Measurements from ENCODE around the gene RNF157. TPM values are rescaled to one million over a fixed set of nuclear protein-coding genes. Genes with fewer than 3 reads are reported as not detected.

The RNF157 gene
- total and polyA plus RNA-seq, 2 of the 13 experiments (the other 11 are each of a cell fraction or from before 2014, with no cell fraction given), result 0.44 to 1.5 TPM

GRCh38 chr17:76174037-76174436, 66.3 kb downstream of the RNF157 start (continued):
- no peak for TF ChIP-seq FIP1L1 (IDR thresholded peaks at IDR 0.05; ENCODE audit: borderline replicate concordance, insufficient read depth, low read depth, low read length)
- no peak for TF ChIP-seq GLI4 (CRISPR knock-in tag; IDR thresholded peaks at IDR 0.05; ENCODE audit: borderline replicate concordance)
- TF ChIP-seq GATAD2A (CRISPR knock-in tag; IDR thresholded peaks at IDR 0.05), result peak; percentile 75
- no peak for TF ChIP-seq ZNF30 (CRISPR knock-in tag; IDR thresholded peaks at IDR 0.05)
- 0 out of 2 replicates have a peak, but pooled peaks have one; percentile 14 for TF ChIP-seq HNF4G (IDR thresholded peaks at IDR 0.05; ENCODE audit: borderline replicate concordance, low read depth, low read length)
- no peak for TF ChIP-seq HNF4G (CRISPR knock-in tag; IDR thresholded peaks at IDR 0.05; ENCODE audit: borderline replicate concordance, low read depth)
- TF ChIP-seq RARG (CRISPR knock-in tag; IDR thresholded peaks at IDR 0.05; ENCODE audit: low read depth), result no peak
- no peak for TF ChIP-seq GFI1 (CRISPR knock-in tag; IDR thresholded peaks at IDR 0.05; ENCODE audit: borderline replicate concordance)
- no peak for TF ChIP-seq ZNF12 (CRISPR knock-in tag; IDR thresholded peaks at IDR 0.05)
- TF ChIP-seq FOXP4 (CRISPR knock-in tag; IDR thresholded peaks at IDR 0.05), result peak; percentile 76
- TF ChIP-seq ZNF274 (CRISPR knock-in tag; IDR thresholded peaks at IDR 0.05), result no peak
- TF ChIP-seq DPF2 (CRISPR knock-in tag; IDR thresholded peaks at IDR 0.05; ENCODE audit: borderline replicate concordance, low read depth), result 0 out of 2 replicates have a peak, but pooled peaks have one; percentile 25
- no peak for TF ChIP-seq ZNF143 (CRISPR knock-in tag; IDR thresholded peaks at IDR 0.05)
- TF ChIP-seq SNRNP70 (IDR thresholded peaks at IDR 0.05; ENCODE audit: low read depth, low read length), result no peak
- no peak for TF ChIP-seq NR2C2 (CRISPR knock-in tag; IDR thresholded peaks at IDR 0.05; ENCODE audit: borderline replicate concordance)
- TF ChIP-seq WIZ (CRISPR knock-in tag; IDR thresholded peaks at IDR 0.05), result no peak
- no peak for TF ChIP-seq ZNF225 (CRISPR knock-in tag; IDR thresholded peaks at IDR 0.05)
- TF ChIP-seq CREB3 (CRISPR knock-in tag; IDR thresholded peaks at IDR 0.05), result no peak
